ENCODE results near the gene ZRANB2. TPM values are rescaled to one million over a fixed set of nuclear protein-coding genes. Genes with fewer than 3 reads are reported as not detected.

The ZRANB2 gene
- total and polyA plus RNA-seq, 2 donors (not counting 1 experiment from before 2014, with no cell fraction given), result 40.8 to 86.7 TPM

- no peaks in the 10 kb centered on the region for H4K20me1 ChIP-seq (ENCODE audit: control insufficient read depth, extremely low read depth, insufficient read depth, low read length)
- H3K4me1 ChIP-seq (ENCODE audit: control insufficient read depth, extremely low read depth, insufficient read depth, low read length), result peaks cover 5% of the 10 kb centered on the region
- H3K9ac ChIP-seq (ENCODE audit: insufficient read depth, low read length), result no peak overlapping the region
- no peak overlapping the region for H3K4me2 ChIP-seq (ENCODE audit: extremely low read depth, insufficient read depth, low read length)
- H3K79me2 ChIP-seq (ENCODE audit: control insufficient read depth, insufficient read depth, low read length), result no peaks in the 10 kb centered on the region
- no peak overlapping the region for H3K4me3 ChIP-seq (replicated peaks in 1 of 4; ENCODE audit: control extremely low read depth in 1 of 4, insufficient read depth in 1 of 4, low read depth in 3 of 4, low read length in 4 of 4)
- no peaks in the 10 kb centered on the region for H3K27me3 ChIP-seq (ENCODE audit: control insufficient read depth, insufficient read depth, low read length)
- DNase-seq (ENCODE audit: low read depth in 2 of 2), result peak; percentile 14 to 60
- H3K27ac ChIP-seq (ENCODE audit: insufficient read depth, low read length), result no peak overlapping the region
- no peaks in the 10 kb centered on the region for H3K9me3 ChIP-seq (ENCODE audit: control insufficient read depth, insufficient read depth, low read depth, low read length)
- no peaks in the 10 kb centered on the region for H3K36me3 ChIP-seq (ENCODE audit: control insufficient read depth, insufficient read depth, low read length)
- H2AFZ ChIP-seq (ENCODE audit: low read length), result no peak overlapping the region
- TF ChIP-seq EZH2 (IDR thresholded peaks at IDR 0.05; ENCODE audit: low read length, missing control alignments) (no peak), CTCF (conservative IDR thresholded peaks at IDR 0.05 in 1 of 2, IDR thresholded peaks at IDR 0.05 in 1 of 2; ENCODE audit: low read depth in 1 of 2, low read length in 2 of 2) (peak in 1 of 2 donors; percentile 38)
Observed at GRCh38 chr1:71093938-71094337, 13.1 kb upstream of the ZRANB2 start.

- H3K4me1 ChIP-seq (ENCODE audit: control insufficient read depth, extremely low read depth, insufficient read depth, low read length), result peaks cover 5% of the 10 kb centered on the region
- H3K9me3 ChIP-seq (ENCODE audit: control insufficient read depth, insufficient read depth, low read depth, low read length), result no peaks in the 10 kb centered on the region
- TF ChIP-seq CTCF (conservative IDR thresholded peaks at IDR 0.05 in 1 of 2, IDR thresholded peaks at IDR 0.05 in 1 of 2; ENCODE audit: low read depth in 1 of 2, low read length in 2 of 2), result no peak
- no peaks in the 10 kb centered on the region for H3K27me3 ChIP-seq (ENCODE audit: control insufficient read depth, insufficient read depth, low read length)
- H4K20me1 ChIP-seq (ENCODE audit: control insufficient read depth, extremely low read depth, insufficient read depth, low read length), result no peaks in the 10 kb centered on the region
- H3K4me3 ChIP-seq (replicated peaks in 1 of 4; ENCODE audit: control extremely low read depth in 1 of 4, insufficient read depth in 1 of 4, low read depth in 3 of 4, low read length in 4 of 4), result peak overlapping the region in 1 of 4 experiments; percentile 9
- H3K36me3 ChIP-seq (ENCODE audit: control insufficient read depth, insufficient read depth, low read length), result no peaks in the 10 kb centered on the region
- DNase-seq (ENCODE audit: low read depth in 2 of 2), result peak; percentile 68 to 83
- no peak overlapping the region for H3K27ac ChIP-seq (ENCODE audit: insufficient read depth, low read length)
- H3K79me2 ChIP-seq (ENCODE audit: control insufficient read depth, insufficient read depth, low read length), result no peaks in the 10 kb centered on the region
- H2AFZ ChIP-seq (ENCODE audit: low read length), result no peak overlapping the region
- no peak overlapping the region for H3K4me2 ChIP-seq (ENCODE audit: extremely low read depth, insufficient read depth, low read length)
- no peak overlapping the region for H3K9ac ChIP-seq (ENCODE audit: insufficient read depth, low read length)
Observed at GRCh38 chr1:71089536-71090270, 8.9 kb upstream of the ZRANB2 start.

GRCh38 chr1:71088645-71089287 lies 7.9 kb upstream of the ZRANB2 start:
- no peak overlapping the region for H3K9ac ChIP-seq (ENCODE audit: insufficient read depth, low read length)
- H3K27ac ChIP-seq (ENCODE audit: insufficient read depth, low read length), result no peak overlapping the region
- no peaks in the 10 kb centered on the region for H3K9me3 ChIP-seq (ENCODE audit: control insufficient read depth, insufficient read depth, low read depth, low read length)
- H2AFZ ChIP-seq (ENCODE audit: low read length), result no peak overlapping the region
- no peaks in the 10 kb centered on the region for H3K27me3 ChIP-seq (ENCODE audit: control insufficient read depth, insufficient read depth, low read length)
- no peak overlapping the region for H3K4me2 ChIP-seq (ENCODE audit: extremely low read depth, insufficient read depth, low read length)
- peaks cover 5% of the 10 kb centered on the region for H3K4me1 ChIP-seq (ENCODE audit: control insufficient read depth, extremely low read depth, insufficient read depth, low read length)
- H3K4me3 ChIP-seq (replicated peaks in 1 of 4; ENCODE audit: control extremely low read depth in 1 of 4, insufficient read depth in 1 of 4, low read depth in 3 of 4, low read length in 4 of 4), result no peak overlapping the region
- H3K79me2 ChIP-seq (ENCODE audit: control insufficient read depth, insufficient read depth, low read length), result no peaks in the 10 kb centered on the region
- H3K36me3 ChIP-seq (ENCODE audit: control insufficient read depth, insufficient read depth, low read length), result no peaks in the 10 kb centered on the region
- no peak for TF ChIP-seq CTCF (conservative IDR thresholded peaks at IDR 0.05 in 1 of 2, IDR thresholded peaks at IDR 0.05 in 1 of 2; ENCODE audit: low read depth in 1 of 2, low read length in 2 of 2)
- TF ChIP-seq EZH2 (IDR thresholded peaks at IDR 0.05; ENCODE audit: low read length, missing control alignments), result no peak
- no peak for DNase-seq (ENCODE audit: low read depth in 2 of 2)
- no peaks in the 10 kb centered on the region for H4K20me1 ChIP-seq (ENCODE audit: control insufficient read depth, extremely low read depth, insufficient read depth, low read length)

Data from fibroblast of lung (primary cell).